DND-41 (cell line): ENCODE data around the gene PDE7B.

Experiments
- ATAC-seq: fragments of 200-7000 bp; cut with Tn5 transposase; 3 replicates; pipeline ENCODE4 v1.9.1; 2021; ENCODE audit warnings: low read depth; ENCODE audit not compliant: insufficient read depth
- DNase-seq: peaks from one replicate; pipeline ENCODE4 v3.0.0-alpha.2; 2020
- H2AFZ ChIP-seq: 2 replicates; pipeline ENCODE4 v1.6.0; 2012; ENCODE audit warnings: low read depth, low read length
- H3K27ac ChIP-seq: 2 replicates; pipeline ENCODE4 v1.5.1; 2012; ENCODE audit warnings: low read length, inconsistent platforms
- H3K27me3 ChIP-seq: fragments of 200-600 bp; sonication (generic); 2 replicates; pipeline ENCODE4 v1.6.0; 2012; ENCODE audit warnings: low read length, mild to moderate bottlenecking, inconsistent platforms; ENCODE audit not compliant: insufficient read depth, poor library complexity
- H3K36me3 ChIP-seq: 2 replicates; pipeline ENCODE4 v1.5.1; 2012; ENCODE audit warnings: low read length, inconsistent platforms; ENCODE audit not compliant: insufficient read depth
- H3K4me1 ChIP-seq: 2 replicates; pipeline ENCODE4 v1.5.1; 2012; ENCODE audit warnings: mild to moderate bottlenecking, low read length; ENCODE audit not compliant: insufficient read depth
- H3K4me2 ChIP-seq: 2 replicates; pipeline ENCODE4 v1.6.0; 2012; ENCODE audit warnings: mild to moderate bottlenecking, moderate library complexity, low read length, inconsistent platforms; ENCODE audit not compliant: insufficient read depth
- H3K4me3 ChIP-seq, 2 experiments: fragments of 200-600 bp in 1 of 2; shearing (Covaris generic) in 1 of 2; 2 replicates each; pipeline ENCODE4 v1.5.1; 2012 to 2016; ENCODE audit warnings: inconsistent platforms in 2 of 2, low read length in 2 of 2, mild to moderate bottlenecking in 2 of 2, low read depth in 1 of 2, moderate library complexity in 1 of 2
- H3K79me2 ChIP-seq: 2 replicates; pipeline ENCODE4 v1.6.0; 2012; ENCODE audit warnings: low read length, inconsistent platforms; ENCODE audit not compliant: insufficient read depth
- H3K9ac ChIP-seq: 2 replicates; pipeline ENCODE4 v1.6.0; 2012; ENCODE audit warnings: low read depth, mild to moderate bottlenecking, inconsistent platforms, low read length, moderate library complexity
- H3K9me3 ChIP-seq: 2 replicates; pipeline ENCODE4 v1.5.1; 2012; ENCODE audit warnings: low read length, moderate library complexity, mild to moderate bottlenecking, inconsistent platforms; ENCODE audit not compliant: insufficient read depth, severe bottlenecking
- H4K20me1 ChIP-seq: 2 replicates; pipeline ENCODE4 v1.6.0; 2012; ENCODE audit warnings: low read length; ENCODE audit not compliant: insufficient read depth
- CTCF ChIP-seq: IDR thresholded peaks from 2 replicates; pipeline ENCODE4 v1.5.1; 2012; ENCODE audit warnings: borderline replicate concordance, low read length, moderate library complexity, mild to moderate bottlenecking; ENCODE audit not compliant: poor library complexity, severe bottlenecking; ENCODE audit errors: extremely low read depth
- EZH2 ChIP-seq: IDR thresholded peaks from 3 replicates; pipeline ENCODE4 v1.6.1; 2012; ENCODE audit warnings: borderline replicate concordance, low read depth, mild to moderate bottlenecking, moderate library complexity, low read length, inconsistent platforms; ENCODE audit not compliant: severe bottlenecking

Gene PDE7B

GRCh38 chr6:135901774-135902524 is 50.4 kb downstream of the PDE7B start:
- H3K4me2 ChIP-seq = no peak overlapping the region
- no peak overlapping the region for H3K27ac ChIP-seq
- no peaks in the 10 kb centered on the region for H4K20me1 ChIP-seq
- DNase-seq = no peak
- no peaks in the 10 kb centered on the region for H3K36me3 ChIP-seq
- no peak overlapping the region for H3K9ac ChIP-seq
- no peak overlapping the region for H2AFZ ChIP-seq
- TF ChIP-seq CTCF = no peak
- TF ChIP-seq EZH2 = no peak
- peaks cover 29% of the 10 kb centered on the region for H3K27me3 ChIP-seq
- H3K9me3 ChIP-seq = no peaks in the 10 kb centered on the region
- ATAC-seq = no peak
- no peaks in the 10 kb centered on the region for H3K4me1 ChIP-seq
- H3K79me2 ChIP-seq = no peaks in the 10 kb centered on the region
- no peak overlapping the region for H3K4me3 ChIP-seq

- no peaks in the 10 kb centered on the region for H3K79me2 ChIP-seq
- H3K9ac ChIP-seq = no peak overlapping the region
- no peak overlapping the region for H3K4me2 ChIP-seq
- no peak overlapping the region for H2AFZ ChIP-seq
- H3K4me3 ChIP-seq = no peak overlapping the region
- no peaks in the 10 kb centered on the region for H3K36me3 ChIP-seq
- H3K27ac ChIP-seq = no peak overlapping the region
- TF ChIP-seq EZH2 (no peak), CTCF (no peak)
- no peak for DNase-seq
- no peak for ATAC-seq
- no peaks in the 10 kb centered on the region for H3K9me3 ChIP-seq
- peaks cover 27% of the 10 kb centered on the region for H3K27me3 ChIP-seq
- H3K4me1 ChIP-seq = no peaks in the 10 kb centered on the region
- H4K20me1 ChIP-seq = no peaks in the 10 kb centered on the region
Measured at GRCh38 chr6:135902756-135903331, 51.3 kb downstream of the PDE7B start.

DNA sequence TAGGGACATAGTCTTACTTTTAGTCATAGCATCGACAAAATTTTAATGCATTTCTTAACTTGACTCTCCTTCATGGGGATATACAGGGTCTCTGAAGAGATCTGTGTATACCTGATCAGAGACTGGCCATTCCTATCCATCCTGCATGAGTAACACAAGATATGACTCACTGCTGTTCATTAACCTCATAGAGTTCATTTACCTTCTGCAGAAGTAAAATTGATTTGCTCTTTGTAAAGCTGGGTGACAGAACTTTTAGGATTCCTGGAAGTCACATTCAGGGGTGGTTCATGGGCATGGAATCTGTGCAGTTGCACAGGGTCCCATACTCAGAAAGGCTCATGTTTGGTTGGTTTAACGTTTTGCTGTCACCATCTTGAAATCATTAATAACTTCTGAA is 53.2 kb downstream of the PDE7B start:
- Histone ChIP-seq H3K4me1 (no peaks in the 10 kb centered on the region; the same call in 1 of the 2 replicates), H3K27ac (no peak overlapping the region), H3K4me2 (no peak overlapping the region), H4K20me1 (no peaks in the 10 kb centered on the region), H3K36me3 (no peaks in the 10 kb centered on the region), H3K9ac (no peak overlapping the region), H2AFZ (no peak overlapping the region), H3K79me2 (no peaks in the 10 kb centered on the region), H3K27me3 (peaks cover 26% of the 10 kb centered on the region), H3K4me3 (no peak overlapping the region), H3K9me3 (no peaks in the 10 kb centered on the region)
- ATAC-seq = no peak
- no peak for DNase-seq
- TF ChIP-seq CTCF (no peak), EZH2 (no peak)
